GM12892 (cell line): ENCODE measurements around the gene LSM14A.
"Not testable (repeated sequence)": the region's sequence is repeated elsewhere in the genome, so short reads cannot be mapped to it uniquely, and the experiment has no call there.

Experiments used
- DNase-seq: peaks from one replicate; pipeline ENCODE4 v3.0.0; 2011; ENCODE audit not compliant: insufficient read length
- FAIRE-seq: peaks from 2 replicates; lab custom pipeline; 2011; peaks lifted over from hg19 to GRCh38; lab: Jason Lieb, UNC
- POLR2A ChIP-seq: IDR thresholded peaks from 2 replicates; pipeline ENCODE4 v1.6.1; 2011; ENCODE audit warnings: low read depth, low read length, control low read depth
- POLR2AphosphoS5 ChIP-seq: IDR thresholded peaks from 2 replicates; pipeline ENCODE4 v1.6.1; 2011; ENCODE audit warnings: low read depth, low read length, control low read depth
- TAF1 ChIP-seq: IDR thresholded peaks from 2 replicates; pipeline ENCODE4 v1.6.1; 2011; ENCODE audit warnings: low read depth, mild to moderate bottlenecking, control low read depth, low read length, borderline replicate concordance

Gene LSM14A

GRCh38 chr19:34241513-34242337 lies 69.4 kb downstream of the LSM14A start:
- no peak for DNase-seq
- FAIRE-seq: peak; percentile 5

DNA sequence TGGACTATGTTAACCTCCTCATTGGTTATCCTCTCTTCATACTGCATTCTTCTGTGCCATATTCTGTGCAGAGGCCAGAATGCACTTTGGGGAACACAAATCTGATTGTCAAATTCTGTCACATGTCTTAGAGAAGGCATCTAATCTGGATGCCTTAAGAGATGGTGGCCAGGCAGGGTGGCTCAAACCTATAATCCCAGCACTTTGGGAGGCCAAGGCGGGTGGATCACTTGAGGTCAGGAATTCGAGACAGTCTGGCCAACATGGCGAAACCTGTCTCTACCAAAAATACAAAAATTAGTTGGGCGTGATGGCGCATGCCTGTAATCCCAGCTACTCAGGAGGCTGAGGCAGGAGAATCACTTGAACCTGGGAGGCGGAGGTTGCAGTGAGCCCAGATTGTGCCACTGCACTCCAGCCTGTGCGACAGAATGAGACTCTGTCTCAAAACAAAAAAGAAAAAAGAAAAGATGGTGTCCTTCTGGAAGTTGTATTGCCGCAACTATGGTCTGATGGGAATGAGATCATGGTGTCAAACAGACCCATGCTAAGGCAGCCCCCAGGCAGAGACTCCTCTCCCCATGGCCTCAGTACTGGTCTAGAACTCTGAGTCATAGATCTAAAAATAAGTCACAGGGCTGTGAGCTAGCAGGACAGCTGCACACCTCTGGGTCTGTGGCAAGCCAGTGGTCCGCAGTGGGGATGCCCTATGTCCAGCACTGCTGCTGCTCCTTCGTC lies 71.0 kb downstream of the LSM14A start:
- DNase-seq, FAIRE-seq: not testable (repeated sequence)

More at GRCh38 chr19:34241513-34242337, 69.4 kb downstream of the LSM14A start:
- TF ChIP-seq POLR2AphosphoS5: no peak
- TF ChIP-seq TAF1: no peak
- TF ChIP-seq POLR2A: no peak

- no peak for DNase-seq
- FAIRE-seq: no peak
- TF ChIP-seq TAF1: no peak
- no peak for TF ChIP-seq POLR2AphosphoS5
- TF ChIP-seq POLR2A: no peak
Observed at GRCh38 chr19:34243876-34244578, 71.7 kb downstream of the LSM14A start.

DNA sequence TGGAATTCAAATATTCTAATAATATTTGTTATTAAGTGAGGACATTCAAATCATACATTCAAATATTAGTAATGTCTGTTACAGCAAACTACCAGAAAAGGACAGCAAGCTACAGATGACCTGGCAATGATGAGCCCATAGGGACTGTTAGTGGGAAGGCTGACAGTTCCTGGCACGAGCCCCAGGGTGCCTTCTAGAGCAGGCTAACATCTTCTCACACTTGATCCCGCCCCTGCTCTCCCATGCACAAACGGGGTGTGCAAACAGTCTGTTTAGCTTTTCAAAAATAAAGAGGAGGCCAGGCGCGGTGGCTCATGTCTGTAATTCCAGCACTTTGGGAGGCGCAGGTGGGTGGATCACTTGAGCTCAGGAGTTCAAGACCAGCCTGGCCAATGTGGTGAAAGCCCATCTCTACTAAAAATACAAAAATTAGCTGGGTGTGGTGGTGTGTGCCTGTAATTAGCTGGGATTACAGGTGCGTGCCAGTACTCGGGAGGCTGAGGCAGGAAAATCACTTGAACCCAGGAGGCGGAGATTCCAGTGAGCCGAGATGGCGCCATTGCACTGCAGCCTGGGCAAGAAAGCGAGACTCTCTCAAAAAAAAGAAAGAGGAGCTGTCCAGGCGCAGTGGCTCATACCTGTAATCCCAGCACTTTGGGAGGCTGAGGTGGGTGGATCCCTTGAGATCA lies 72.5 kb downstream of the LSM14A start:
- DNase-seq (no peak), FAIRE-seq (no peak)
- TF ChIP-seq POLR2AphosphoS5 (no peak), TAF1 (no peak), POLR2A (no peak)

DNA sequence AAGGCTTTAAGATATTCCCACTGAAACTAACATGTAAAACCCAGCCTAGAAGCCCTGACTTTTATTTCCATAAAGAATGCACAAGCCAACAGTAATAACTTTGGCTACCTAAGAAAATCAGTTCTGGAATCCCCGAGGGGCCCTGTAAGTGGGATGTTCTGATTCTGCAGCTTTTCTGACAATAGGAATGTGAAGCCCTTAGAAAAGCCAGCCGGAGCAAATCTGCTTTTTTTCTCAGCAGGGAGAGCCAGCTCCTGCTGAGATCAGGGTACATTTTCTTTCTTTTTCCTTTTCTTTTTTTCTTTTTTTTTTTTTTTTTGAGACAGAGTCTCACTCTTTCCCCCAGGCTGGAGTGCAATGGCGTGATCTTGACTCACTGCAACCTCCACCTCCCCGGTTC lies 74.0 kb downstream of the LSM14A start:
- TF ChIP-seq TAF1 (no peak), POLR2A (no peak), POLR2AphosphoS5 (no peak)
- FAIRE-seq: no peak
- DNase-seq: no peak

DNA sequence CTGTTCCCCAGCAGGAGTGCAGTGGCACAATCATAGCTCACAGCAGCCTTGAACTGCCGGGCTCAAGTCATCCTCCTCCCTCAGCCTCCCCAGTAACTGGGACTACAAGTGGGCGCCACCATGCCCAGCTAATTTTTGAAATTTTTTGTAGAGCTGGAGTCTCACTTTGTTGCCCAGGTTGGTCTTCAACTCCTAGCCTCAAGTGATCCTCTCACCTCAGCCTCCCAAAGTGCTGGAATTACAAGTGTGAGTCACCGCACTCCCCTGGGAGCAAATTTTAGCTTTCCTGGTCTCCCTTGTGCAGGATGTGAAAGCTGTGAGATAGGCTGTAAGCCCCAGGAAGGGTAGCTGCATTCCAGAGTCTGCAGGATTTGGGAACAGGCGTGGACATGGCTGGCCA lies 76.6 kb downstream of the LSM14A start:
- no peak for FAIRE-seq
- no peak for TF ChIP-seq POLR2A
- TF ChIP-seq POLR2AphosphoS5: no peak
- no peak for TF ChIP-seq TAF1
- no peak for DNase-seq

DNA sequence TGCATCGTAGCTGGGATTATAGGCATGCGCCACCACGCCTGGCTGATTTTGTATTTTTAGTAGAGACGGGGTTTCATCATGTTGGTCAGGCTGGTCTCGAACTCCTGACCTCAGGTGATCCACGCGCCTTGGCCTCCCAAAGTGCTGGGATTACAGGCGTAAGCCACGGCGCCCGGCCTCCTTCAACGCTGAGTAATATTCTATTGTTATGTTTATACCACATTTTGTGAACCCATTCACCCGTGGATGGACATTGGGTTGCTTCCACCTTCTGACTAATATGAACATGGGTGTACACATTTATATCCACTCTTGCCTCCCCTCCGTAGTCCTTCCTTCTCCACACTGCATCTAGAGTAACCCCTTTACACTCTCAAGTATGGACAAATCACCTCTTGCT lies 80.9 kb downstream of the LSM14A start:
- DNase-seq, FAIRE-seq: not testable (repeated sequence)

GRCh38 chr19:34253681-34254045 lies 81.4 kb downstream of the LSM14A start:
- not testable (repeated sequence) for DNase-seq, FAIRE-seq

DNA sequence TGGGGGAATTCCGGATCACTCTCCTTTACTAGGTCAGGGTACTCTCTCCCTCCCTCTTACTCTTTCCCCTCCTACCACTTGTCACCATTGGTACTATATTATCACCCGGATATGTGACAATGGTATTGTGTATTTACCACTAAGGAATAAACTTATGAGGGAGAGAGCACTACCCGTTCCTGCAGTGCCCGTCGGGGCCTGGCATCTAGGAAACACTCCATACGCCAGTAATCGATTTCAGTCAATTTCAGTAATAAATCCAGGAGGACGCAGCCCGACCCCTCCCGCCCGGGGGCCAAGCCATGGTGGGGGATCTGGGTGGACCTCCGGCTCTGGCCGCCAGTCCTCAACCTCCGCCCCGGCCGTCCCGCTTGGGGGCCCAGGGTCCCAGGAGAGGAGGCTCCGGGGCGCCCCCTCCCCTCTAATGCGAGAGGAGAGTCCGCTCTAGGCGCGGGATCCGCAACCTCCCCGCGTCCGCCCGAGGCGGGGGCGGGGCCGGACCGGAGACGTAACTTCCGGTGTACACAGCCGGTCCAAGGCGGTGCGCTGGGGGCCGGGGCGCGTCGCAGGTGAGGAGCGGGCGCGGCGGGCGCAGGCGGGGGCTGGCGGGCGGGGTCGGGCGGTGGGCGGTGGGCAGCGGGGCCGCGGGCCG lies 81.9 kb downstream of the LSM14A start, which contains the start of gene GARRE1:
TSS of gene GARRE1 (plus strand) at position 509 of the 652 bp plus-strand sequence. CDS start 45,920 bp downstream, outside the sequence.
- peak; percentile 43; the same call in 1 of the 2 replicates for TF ChIP-seq POLR2AphosphoS5
- peak; percentile 72; the same call in 1 of the 2 replicates for TF ChIP-seq POLR2A
- TF ChIP-seq TAF1: no peak
- peak; percentile 90 for FAIRE-seq
- DNase-seq: peak; percentile 83

DNA sequence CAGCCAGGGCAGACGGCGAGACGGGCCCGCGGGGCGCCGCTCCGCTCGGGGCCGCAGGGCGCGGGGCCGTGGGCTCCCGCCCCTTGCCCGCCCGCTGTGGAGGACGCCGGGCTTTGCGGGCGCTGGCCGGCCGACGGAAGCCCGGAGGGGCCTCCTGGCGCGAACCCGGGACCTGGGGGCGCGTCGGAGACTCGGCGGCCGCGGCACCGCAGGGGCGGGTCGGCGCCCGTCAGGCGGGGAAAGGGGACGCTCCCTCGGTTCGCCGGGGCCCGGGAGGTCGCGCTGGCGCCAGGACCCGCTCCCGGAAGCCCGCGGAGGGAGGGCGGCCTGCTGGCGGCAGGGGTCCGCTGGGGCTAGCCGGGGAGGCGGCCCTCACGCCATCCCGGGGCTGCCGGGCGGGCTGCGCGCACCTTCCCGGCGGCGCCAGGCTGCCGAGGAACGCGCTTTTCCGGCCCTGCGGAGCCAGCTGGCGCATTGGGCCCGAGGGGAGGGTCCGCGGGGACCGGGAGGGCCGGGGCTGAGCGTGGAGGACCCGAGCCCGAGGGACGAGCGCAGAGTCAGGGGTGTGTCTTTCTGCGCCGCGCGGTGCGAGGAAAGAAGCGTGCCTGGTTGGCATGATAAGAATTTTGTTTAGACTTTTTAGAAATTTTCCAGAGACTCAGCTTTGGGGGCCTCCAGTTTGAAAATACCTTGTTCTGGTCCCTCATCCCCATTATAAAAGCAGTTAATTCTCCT lies 82.6 kb downstream of the LSM14A start:
- no peak for TF ChIP-seq POLR2A
- TF ChIP-seq TAF1: no peak
- no peak for TF ChIP-seq POLR2AphosphoS5
- FAIRE-seq (peak; percentile 48), DNase-seq (peak; percentile 52)

GRCh38 chr19:34255546-34255945 lies 83.2 kb downstream of the LSM14A start:
- DNase-seq (no peak), FAIRE-seq (no peak)
- TF ChIP-seq POLR2AphosphoS5: no peak
- no peak for TF ChIP-seq POLR2A
- TF ChIP-seq TAF1: no peak
